Colonic mucosa (tissue), 4 donors: ENCODE results near the gene GLI3. TPM values are rescaled to one million over a fixed set of nuclear protein-coding genes. Genes with fewer than 3 reads are reported as not detected.

Experiments used
- DNase-seq: peaks from one replicate; pipeline ENCODE4 v3.0.0-alpha.2; 2020
- H3K27ac ChIP-seq: fragments of 200-600 bp; one replicate; pipeline ENCODE4 v1.8.0; 2021
- H3K27me3 ChIP-seq: fragments of 200-600 bp; one replicate; pipeline ENCODE4 v1.8.0; 2021
- H3K36me3 ChIP-seq: fragments of 200-600 bp; one replicate; pipeline ENCODE4 v1.8.0; 2021
- H3K4me1 ChIP-seq: fragments of 200-600 bp; one replicate; pipeline ENCODE4 v1.8.0; 2021; ENCODE audit warnings: mild to moderate bottlenecking
- H3K4me3 ChIP-seq: fragments of 200-600 bp; one replicate; pipeline ENCODE4 v1.8.0; 2021
- H3K9ac ChIP-seq, 2 donors: one replicate each; pipeline ENCODE4 v1.7.0; 2013; ENCODE audit warnings: control low read depth in 2 of 2, low read depth in 2 of 2, low read length in 2 of 2
- H3K9me3 ChIP-seq: fragments of 200-600 bp; one replicate; pipeline ENCODE4 v1.8.0; 2021
- intact Hi-C: fragments of 100-400 bp; cut with DNase I; formaldehyde crosslinking; loops from one replicate; pipeline ENCODE4 v1.14.1; 2022
- total RNA-seq, 2 donors: library from RNA; stranded (reverse); fragmentation: NEBNext Ultra II Directional in 1 of 2; extraction: Animal tissue kit (Norgen Biotek cat#: 25700) in 1 of 2; gene quantifications; one replicate each; pipeline ENCODE4 v1.2.1, GENCODE V29; 2021
- TF ChIP-seq, protein P1 (sequence below): fragments of 200-600 bp; IDR thresholded peaks from one replicate; pipeline ENCODE4 v1.8.0; 2022; ENCODE audit warnings: antibody characterized with exemption, mild to moderate bottlenecking
- donor health status: healthy.
- donor health status: DM: no; HTN: no; CAD: no.
- donor health status: DM: no; HTN: no; CAD: no.

GLI3 gene
- total RNA-seq, 2 donors from 2014 or later, result 1.8 to 8.0 TPM

DNA sequence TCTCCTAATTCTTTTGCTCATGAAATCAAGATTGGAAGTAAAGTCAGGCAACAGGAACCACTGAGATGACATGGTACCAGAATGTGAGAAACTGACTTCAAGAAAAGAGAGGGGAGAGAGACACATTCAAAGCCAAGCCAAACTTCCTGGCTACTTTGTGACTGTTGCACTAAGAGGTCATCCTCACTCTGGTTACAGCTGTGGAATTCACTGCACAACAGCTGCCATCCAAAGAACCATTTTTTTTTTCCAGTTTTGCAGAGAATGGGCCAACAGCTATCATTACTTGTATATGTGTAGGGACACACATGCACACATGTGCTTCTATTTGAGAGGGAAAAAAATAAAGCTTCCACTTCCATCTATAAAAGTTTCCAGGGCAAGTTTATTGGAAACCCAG, 203.5 kb downstream of the GLI3 start:
- no peak overlapping the region for H3K4me3 ChIP-seq
- no peaks in the 10 kb centered on the region for H3K4me1 ChIP-seq
- H3K27ac ChIP-seq, result no peak overlapping the region
- DNase-seq, result no peak
- no peaks in the 10 kb centered on the region for H3K27me3 ChIP-seq
- no peaks in the 10 kb centered on the region for H3K9me3 ChIP-seq
- H3K9ac ChIP-seq, result no peak overlapping the region
- TF ChIP-seq, protein P1, sequence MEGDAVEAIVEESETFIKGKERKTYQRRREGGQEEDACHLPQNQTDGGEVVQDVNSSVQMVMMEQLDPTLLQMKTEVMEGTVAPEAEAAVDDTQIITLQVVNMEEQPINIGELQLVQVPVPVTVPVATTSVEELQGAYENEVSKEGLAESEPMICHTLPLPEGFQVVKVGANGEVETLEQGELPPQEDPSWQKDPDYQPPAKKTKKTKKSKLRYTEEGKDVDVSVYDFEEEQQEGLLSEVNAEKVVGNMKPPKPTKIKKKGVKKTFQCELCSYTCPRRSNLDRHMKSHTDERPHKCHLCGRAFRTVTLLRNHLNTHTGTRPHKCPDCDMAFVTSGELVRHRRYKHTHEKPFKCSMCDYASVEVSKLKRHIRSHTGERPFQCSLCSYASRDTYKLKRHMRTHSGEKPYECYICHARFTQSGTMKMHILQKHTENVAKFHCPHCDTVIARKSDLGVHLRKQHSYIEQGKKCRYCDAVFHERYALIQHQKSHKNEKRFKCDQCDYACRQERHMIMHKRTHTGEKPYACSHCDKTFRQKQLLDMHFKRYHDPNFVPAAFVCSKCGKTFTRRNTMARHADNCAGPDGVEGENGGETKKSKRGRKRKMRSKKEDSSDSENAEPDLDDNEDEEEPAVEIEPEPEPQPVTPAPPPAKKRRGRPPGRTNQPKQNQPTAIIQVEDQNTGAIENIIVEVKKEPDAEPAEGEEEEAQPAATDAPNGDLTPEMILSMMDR, result no peak
- H3K36me3 ChIP-seq, result no peaks in the 10 kb centered on the region
- intact Hi-C loops, result no loop called here

DNA sequence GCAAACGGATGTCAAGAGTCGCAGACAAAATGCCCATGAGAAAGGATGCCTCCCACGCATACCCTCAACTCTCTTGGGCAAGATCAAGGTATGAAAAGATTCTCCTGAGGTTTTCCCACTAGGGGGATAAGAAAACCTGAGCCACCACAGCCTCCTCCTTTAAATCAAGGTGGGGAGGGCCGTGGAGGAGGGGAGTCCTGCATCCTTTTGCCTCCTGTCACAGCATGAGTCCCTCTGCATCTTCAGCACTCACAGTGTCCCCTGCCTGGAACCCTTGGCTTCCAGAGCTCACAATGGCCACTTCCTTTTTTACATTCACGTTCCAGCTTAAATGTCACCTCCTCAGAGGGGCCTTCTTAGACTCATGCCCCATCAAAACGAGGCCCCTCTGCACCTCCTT, 207.6 kb downstream of the GLI3 start:
- no peaks in the 10 kb centered on the region for H3K36me3 ChIP-seq
- DNase-seq, result no peak
- no peak overlapping the region for H3K4me3 ChIP-seq
- no peaks in the 10 kb centered on the region for H3K27me3 ChIP-seq
- H3K27ac ChIP-seq, result no peak overlapping the region
- H3K4me1 ChIP-seq, result no peaks in the 10 kb centered on the region
- TF ChIP-seq, protein P1, result no peak
- H3K9me3 ChIP-seq, result no peaks in the 10 kb centered on the region
- no peak overlapping the region for H3K9ac ChIP-seq
- intact Hi-C loops, result no loop called here

DNA sequence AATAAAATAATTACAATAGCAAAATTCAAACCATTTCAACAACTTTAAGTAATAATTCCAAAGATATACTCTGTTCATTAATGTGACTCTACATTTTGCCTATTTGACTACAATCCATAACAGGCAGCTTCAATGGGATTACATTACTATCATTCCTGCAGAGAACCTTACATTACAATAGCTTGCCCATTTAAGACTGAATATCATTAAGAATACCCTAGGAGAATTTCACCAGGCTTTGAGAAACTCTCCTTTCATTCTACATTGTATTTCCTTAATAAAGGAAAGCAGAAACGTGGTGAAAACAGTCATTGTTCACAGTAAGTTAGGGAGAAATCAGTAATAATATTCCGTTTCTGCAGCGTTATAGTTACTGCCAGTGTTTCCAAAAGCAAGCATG, 209.5 kb downstream of the GLI3 start:
- Histone ChIP-seq H3K9me3 (no peaks in the 10 kb centered on the region), H3K36me3 (no peaks in the 10 kb centered on the region), H3K27me3 (no peaks in the 10 kb centered on the region), H3K27ac (no peak overlapping the region), H3K9ac (no peak overlapping the region), H3K4me3 (no peak overlapping the region), H3K4me1 (no peaks in the 10 kb centered on the region)
- no peak for DNase-seq
- intact Hi-C loops, result no loop called here
- TF ChIP-seq, protein P1, result no peak

DNA sequence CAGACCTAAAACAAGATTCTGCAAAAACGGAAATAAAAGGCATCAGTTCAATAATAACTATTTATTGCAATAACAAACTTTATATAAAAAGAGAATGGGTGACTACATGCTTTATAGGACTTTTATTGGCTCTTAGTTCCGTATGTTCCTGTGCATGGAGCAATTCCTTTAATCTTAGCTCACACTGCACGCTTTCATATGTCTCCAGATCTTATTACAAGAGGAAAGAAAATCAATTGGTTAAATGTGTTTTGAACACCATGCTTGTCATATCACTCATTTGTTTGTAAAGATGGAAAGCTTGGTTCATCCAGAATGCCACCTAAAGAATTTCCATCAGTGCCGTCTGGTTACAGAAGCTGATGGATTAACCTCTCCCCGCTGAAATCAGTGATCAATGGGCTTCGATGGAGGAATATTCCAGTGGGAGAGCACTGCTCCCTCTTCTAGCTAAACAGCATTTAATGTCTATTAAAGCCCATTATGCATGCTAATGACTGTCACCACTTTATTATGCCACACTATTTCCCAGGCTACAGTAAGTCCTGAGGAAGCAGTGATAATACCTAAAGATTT, 210.3 kb downstream of the GLI3 start:
- no peaks in the 10 kb centered on the region for H3K4me1 ChIP-seq
- intact Hi-C loops, result no loop called here
- no peak overlapping the region for H3K27ac ChIP-seq
- DNase-seq, result no peak
- no peak overlapping the region for H3K4me3 ChIP-seq
- TF ChIP-seq, protein P1, result no peak
- no peaks in the 10 kb centered on the region for H3K36me3 ChIP-seq
- no peaks in the 10 kb centered on the region for H3K27me3 ChIP-seq
- no peaks in the 10 kb centered on the region for H3K9me3 ChIP-seq
- no peak overlapping the region for H3K9ac ChIP-seq

DNA sequence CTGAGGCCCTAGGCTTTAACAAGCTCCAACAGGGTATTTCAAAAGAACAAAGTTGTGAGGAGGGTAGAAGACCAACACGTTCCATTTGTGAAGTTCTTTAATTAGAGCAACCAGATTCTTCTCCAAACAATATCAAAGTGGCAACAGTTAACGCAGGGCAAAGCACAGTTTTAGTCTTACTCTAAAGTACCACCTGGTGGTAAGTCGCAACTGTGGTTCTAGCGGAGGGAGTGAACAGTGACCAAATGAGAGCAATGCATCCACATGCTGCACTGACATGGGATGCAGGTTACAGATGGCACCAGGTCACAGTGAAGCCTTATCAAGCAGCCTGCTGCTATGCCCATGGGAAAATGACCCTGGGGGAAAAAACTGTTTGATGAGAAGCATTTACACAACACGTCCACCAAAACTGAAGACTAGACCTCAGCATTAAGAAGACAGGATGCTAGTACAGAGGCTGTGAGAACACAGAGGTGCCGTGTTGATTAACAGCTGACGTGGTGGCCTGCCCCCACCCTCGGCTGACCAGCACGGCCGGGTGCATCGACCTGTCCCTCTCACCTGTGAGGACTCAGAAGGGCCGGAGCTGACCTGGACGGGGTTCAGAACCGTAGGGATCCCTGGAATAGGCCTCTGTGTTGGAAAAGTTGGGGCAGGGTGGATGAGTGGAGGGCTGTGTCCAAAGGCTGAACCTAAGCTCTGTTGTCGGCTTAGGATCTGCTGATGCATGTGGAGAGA, 211.2 kb downstream of the GLI3 start:
- no peak for DNase-seq
- Histone ChIP-seq H3K4me3 (no peak overlapping the region), H3K9me3 (no peaks in the 10 kb centered on the region), H3K27me3 (no peaks in the 10 kb centered on the region), H3K27ac (no peak overlapping the region), H3K4me1 (no peaks in the 10 kb centered on the region), H3K36me3 (no peaks in the 10 kb centered on the region), H3K9ac (no peak overlapping the region)
- intact Hi-C loops, result no loop called here
- TF ChIP-seq, protein P1, result no peak
